Upper lobe of right lung (tissue), 1 donor: ENCODE results near the gene ERICH6. TPM values are rescaled to one million over a fixed set of nuclear protein-coding genes. Genes with fewer than 3 reads are reported as not detected.

ENCODE experiments used
- ATAC-seq: fragments of 200-7000 bp; cut with Tn5 transposase; one replicate; pipeline ENCODE4 v1.9.1; 2020; ENCODE audit warnings: mild to moderate bottlenecking, moderate library complexity
- DNase-seq: peaks from one replicate; pipeline ENCODE4 v3.0.0-alpha.2; 2020
- H3K27ac ChIP-seq: fragments of 200-600 bp; one replicate; pipeline ENCODE4 v1.8.0; 2022
- H3K27me3 ChIP-seq: fragments of 200-600 bp; one replicate; pipeline ENCODE4 v1.8.0; 2022; ENCODE audit warnings: mild to moderate bottlenecking
- H3K36me3 ChIP-seq: fragments of 200-600 bp; one replicate; pipeline ENCODE4 v1.8.0; 2022
- H3K4me1 ChIP-seq: fragments of 200-600 bp; one replicate; pipeline ENCODE4 v1.8.0; 2022
- H3K4me3 ChIP-seq: fragments of 200-600 bp; one replicate; pipeline ENCODE4 v1.8.0; 2022; ENCODE audit warnings: mild to moderate bottlenecking
- H3K9me3 ChIP-seq: fragments of 200-600 bp; one replicate; pipeline ENCODE4 v1.8.0; 2022
- intact Hi-C: fragments of 100-400 bp; cut with DNase I; formaldehyde crosslinking; loops from one replicate; pipeline ENCODE4 v1.11.0; 2022
- total RNA-seq: library from RNA; stranded (reverse); fragmentation: NEBNext Ultra II Directional; extraction: Animal tissue kit (Norgen Biotek cat#: 25700); gene quantifications from one replicate; pipeline ENCODE4 v1.2.1, GENCODE V29; 2021
- TF ChIP-seq, protein P1 (sequence below): fragments of 200-600 bp; IDR thresholded peaks from one replicate; pipeline ENCODE4 v1.8.0; 2022; ENCODE audit warnings: antibody characterized with exemption
- donor health status: DM: no; HTN: yes; CAD: no; lungs with severe emphysema.

The ERICH6 gene
- total RNA-seq, 1 donor from 2014 or later, result not detected

DNA sequence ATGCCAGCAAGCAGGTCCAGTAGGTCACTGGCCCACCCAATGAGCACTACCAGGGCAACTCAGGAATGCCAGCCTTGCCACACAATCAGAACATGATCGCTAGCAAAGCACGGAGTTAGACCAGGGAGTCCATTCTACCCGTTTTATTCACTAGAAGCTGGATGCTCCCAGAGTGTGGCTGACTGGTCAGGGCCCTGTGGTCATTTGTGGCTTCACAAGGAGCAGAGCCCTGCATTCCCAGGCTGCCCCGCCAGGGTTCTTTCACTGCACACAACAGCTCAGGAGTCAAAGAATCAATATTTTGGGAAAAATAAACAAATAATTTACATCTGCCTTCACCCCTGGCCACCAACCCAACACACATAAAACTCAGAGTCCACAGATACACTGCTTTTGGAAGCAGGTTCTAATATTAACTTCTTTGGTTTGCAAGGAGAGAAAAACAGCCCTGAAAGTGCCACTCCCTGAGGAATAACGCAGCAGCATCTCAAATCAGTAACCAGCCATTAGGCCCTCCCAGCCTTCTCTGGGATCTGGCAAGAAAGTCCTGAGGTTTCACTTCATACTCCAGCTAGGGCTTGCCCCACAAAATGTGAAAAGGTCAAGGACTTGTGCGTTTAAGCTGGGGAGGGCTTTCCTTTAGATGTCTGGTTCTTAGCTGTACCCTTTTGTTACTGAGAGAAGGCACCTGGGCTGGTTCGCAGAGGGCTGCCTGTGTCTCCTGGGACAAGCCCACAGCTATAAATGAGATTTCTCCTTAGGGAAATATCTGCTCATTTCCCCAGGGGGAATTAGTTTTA is 43.3 kb upstream of the ERICH6 start:
- Histone ChIP-seq H3K27me3 (no peaks in the 10 kb centered on the region), H3K4me3 (no peak overlapping the region), H3K27ac (peak overlapping the region; percentile 25), H3K36me3 (peaks cover 2% of the 10 kb centered on the region), H3K4me1 (peaks cover 27% of the 10 kb centered on the region), H3K9me3 (no peaks in the 10 kb centered on the region)
- DNase-seq (no peak), ATAC-seq (no peak)
- TF ChIP-seq, protein P1, sequence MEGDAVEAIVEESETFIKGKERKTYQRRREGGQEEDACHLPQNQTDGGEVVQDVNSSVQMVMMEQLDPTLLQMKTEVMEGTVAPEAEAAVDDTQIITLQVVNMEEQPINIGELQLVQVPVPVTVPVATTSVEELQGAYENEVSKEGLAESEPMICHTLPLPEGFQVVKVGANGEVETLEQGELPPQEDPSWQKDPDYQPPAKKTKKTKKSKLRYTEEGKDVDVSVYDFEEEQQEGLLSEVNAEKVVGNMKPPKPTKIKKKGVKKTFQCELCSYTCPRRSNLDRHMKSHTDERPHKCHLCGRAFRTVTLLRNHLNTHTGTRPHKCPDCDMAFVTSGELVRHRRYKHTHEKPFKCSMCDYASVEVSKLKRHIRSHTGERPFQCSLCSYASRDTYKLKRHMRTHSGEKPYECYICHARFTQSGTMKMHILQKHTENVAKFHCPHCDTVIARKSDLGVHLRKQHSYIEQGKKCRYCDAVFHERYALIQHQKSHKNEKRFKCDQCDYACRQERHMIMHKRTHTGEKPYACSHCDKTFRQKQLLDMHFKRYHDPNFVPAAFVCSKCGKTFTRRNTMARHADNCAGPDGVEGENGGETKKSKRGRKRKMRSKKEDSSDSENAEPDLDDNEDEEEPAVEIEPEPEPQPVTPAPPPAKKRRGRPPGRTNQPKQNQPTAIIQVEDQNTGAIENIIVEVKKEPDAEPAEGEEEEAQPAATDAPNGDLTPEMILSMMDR, result no peak
- intact Hi-C loops, result no loop called here

DNA sequence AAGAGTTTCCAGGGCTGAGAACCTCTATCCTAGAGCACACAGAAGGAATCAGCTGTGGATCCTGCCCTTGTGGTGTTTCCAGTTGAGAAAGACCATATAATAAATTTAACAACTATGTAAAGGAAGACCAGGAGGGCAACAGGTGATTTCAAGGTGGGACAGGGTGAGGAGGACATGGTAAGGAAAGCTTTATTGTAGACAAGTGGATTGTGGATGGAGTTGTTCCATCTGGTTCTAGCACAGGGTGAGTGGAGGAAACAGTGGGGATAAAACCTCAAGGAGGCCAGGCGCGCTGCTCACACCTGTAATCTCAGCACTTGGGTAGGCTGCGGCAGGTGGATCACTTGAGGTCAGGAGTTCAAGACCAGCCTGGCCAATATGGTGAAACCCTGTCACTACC is 42.1 kb upstream of the ERICH6 start:
- Histone ChIP-seq H3K36me3 (peaks cover 10% of the 10 kb centered on the region), H3K4me3 (no peak overlapping the region), H3K4me1 (peaks cover 17% of the 10 kb centered on the region), H3K9me3 (no peaks in the 10 kb centered on the region), H3K27ac (no peak overlapping the region), H3K27me3 (no peaks in the 10 kb centered on the region)
- intact Hi-C loops, result no loop called here
- DNase-seq (no peak), ATAC-seq (no peak)
- TF ChIP-seq, protein P1, result no peak

DNA sequence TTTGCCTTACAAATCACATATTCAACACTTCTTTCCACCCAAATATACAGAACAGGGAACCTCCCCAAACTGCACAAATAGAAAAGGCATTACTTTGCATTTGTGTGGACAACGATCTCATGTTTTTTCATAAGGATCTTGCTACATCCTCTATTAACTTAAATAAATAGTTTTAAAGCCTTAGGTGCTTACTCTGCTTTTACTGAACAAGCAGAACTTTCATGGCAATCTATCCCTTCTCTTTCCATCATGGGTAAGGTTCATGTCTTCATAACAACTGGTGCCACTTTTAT is 41.1 kb upstream of the ERICH6 start:
- Histone ChIP-seq H3K4me1 (peaks cover 17% of the 10 kb centered on the region), H3K27me3 (no peaks in the 10 kb centered on the region), H3K9me3 (no peaks in the 10 kb centered on the region), H3K27ac (no peak overlapping the region), H3K36me3 (peaks cover 10% of the 10 kb centered on the region), H3K4me3 (no peak overlapping the region)
- intact Hi-C loops, result no loop called here
- DNase-seq, result no peak
- no peak for ATAC-seq
- TF ChIP-seq, protein P1, result no peak

DNA sequence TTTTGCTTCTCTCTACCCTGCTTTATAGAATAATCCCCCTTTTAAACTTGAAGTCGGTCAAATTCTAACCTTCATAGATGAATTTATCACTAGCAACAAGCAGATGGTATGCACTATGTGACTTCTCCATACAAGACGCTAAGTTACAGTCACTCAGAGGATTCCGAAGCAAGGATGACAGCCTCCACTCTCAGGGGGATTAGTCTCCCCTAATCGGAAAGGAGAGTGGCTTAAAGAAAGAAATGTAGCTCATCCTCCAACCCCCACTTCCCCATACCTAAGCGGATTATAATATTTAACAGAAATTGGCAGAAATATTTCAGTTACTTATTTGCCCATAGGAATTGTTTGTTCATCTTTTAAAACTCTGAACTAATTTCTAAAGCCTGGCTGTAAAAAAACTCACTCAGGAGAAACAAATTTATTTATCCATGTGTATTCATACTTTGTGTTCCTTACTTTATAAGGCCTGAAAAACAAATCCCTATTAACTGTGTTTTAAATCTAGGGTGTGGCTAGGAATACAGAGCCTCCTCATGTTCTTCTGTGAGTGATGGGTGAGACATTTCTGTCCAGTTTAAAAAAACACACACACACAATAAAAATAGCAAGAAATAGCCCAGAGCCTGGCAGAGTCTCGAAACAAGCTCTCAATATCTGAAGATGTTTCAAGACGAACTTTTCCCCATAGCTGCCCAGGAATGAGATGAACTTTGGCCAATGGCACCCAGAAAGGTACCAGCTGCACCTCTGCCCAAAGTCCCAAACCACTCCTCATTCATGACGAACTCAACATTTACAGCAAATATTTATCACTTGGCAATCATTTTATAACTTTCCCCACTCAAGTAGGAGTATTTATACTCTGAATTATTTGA is 40.6 kb upstream of the ERICH6 start:
- Histone ChIP-seq H3K36me3 (peaks cover 10% of the 10 kb centered on the region), H3K4me1 (peaks cover 16% of the 10 kb centered on the region), H3K4me3 (no peak overlapping the region), H3K9me3 (no peaks in the 10 kb centered on the region), H3K27me3 (no peaks in the 10 kb centered on the region), H3K27ac (no peak overlapping the region)
- intact Hi-C loops, result no loop called here
- no peak for DNase-seq
- ATAC-seq, result no peak
- TF ChIP-seq, protein P1, result no peak

DNA sequence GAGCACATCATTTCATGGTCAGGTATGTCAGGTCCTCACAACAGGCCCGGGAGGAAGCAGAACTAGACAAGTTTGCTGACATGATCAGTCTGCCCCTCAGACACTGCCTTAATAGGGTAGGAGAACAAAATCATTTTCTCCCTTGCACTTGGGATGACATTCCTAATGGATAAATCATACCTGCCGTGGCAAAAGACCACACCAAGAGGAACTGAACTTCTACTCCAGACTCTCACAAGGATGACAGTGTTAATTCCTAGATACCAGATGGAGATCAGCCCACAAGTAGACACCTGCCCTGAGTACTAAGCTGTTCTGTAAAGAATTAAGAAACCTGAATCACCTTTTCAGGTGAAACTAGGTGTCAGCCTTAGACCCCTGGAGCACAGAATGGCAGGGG is 39.8 kb upstream of the ERICH6 start:
- intact Hi-C loops, result no loop called here
- Histone ChIP-seq H3K36me3 (peaks cover 10% of the 10 kb centered on the region), H3K9me3 (no peaks in the 10 kb centered on the region), H3K4me3 (no peak overlapping the region), H3K27ac (no peak overlapping the region), H3K4me1 (peaks cover 9% of the 10 kb centered on the region), H3K27me3 (no peaks in the 10 kb centered on the region)
- TF ChIP-seq, protein P1, result no peak
- ATAC-seq, result no peak
- no peak for DNase-seq
